Endodermal cell (in vitro differentiated cells): ENCODE data around the gene SGMS1. TPM values are rescaled to one million over a fixed set of nuclear protein-coding genes. Genes with fewer than 3 reads are reported as not detected.

ENCODE experiments used
- DNase-seq: peaks from one replicate; pipeline ENCODE4 v3.0.0-alpha.2; 2017
- H3K27ac ChIP-seq: 2 replicates; pipeline ENCODE4 v1.5.1; 2013; ENCODE audit warnings: mild to moderate bottlenecking, low read depth, low read length, moderate library complexity
- H3K27me3 ChIP-seq: 2 replicates; pipeline ENCODE4 v1.6.1; 2013; ENCODE audit warnings: mild to moderate bottlenecking, low read length, moderate library complexity; ENCODE audit not compliant: insufficient read depth, control insufficient read depth, poor library complexity, severe bottlenecking
- H3K36me3 ChIP-seq: 2 replicates; pipeline ENCODE4 v1.7.0; 2013; ENCODE audit warnings: mild to moderate bottlenecking, low read length, moderate library complexity; ENCODE audit not compliant: control insufficient read depth, insufficient read depth
- H3K4me1 ChIP-seq: one replicate; pipeline ENCODE4 v1.7.0; 2013; ENCODE audit warnings: low read length; ENCODE audit not compliant: control insufficient read depth, insufficient read depth
- H3K4me3 ChIP-seq: 2 replicates; pipeline ENCODE4 v1.5.1; 2013; ENCODE audit warnings: mild to moderate bottlenecking, low read length, moderate library complexity
- H3K9ac ChIP-seq: 2 replicates; pipeline ENCODE4 v1.6.1; 2013; ENCODE audit warnings: mild to moderate bottlenecking, low read length, moderate library complexity; ENCODE audit not compliant: poor library complexity, severe bottlenecking; ENCODE audit errors: extremely low read depth
- H3K9me3 ChIP-seq: 2 replicates; pipeline ENCODE4 v1.6.1; 2013; ENCODE audit warnings: mild to moderate bottlenecking, low read length, moderate library complexity; ENCODE audit not compliant: control insufficient read depth
- H3K27ac Mint-ChIP-seq: 2 replicates; pipeline ENCODE4 v1.8.0; 2020; ENCODE audit warnings: mixed read lengths
- H3K27me3 Mint-ChIP-seq: 2 replicates; pipeline ENCODE4 v1.8.0; 2021; ENCODE audit warnings: mild to moderate bottlenecking, mixed read lengths; ENCODE audit not compliant: insufficient read depth
- H3K36me3 Mint-ChIP-seq: 2 replicates; pipeline ENCODE4 v1.8.0; 2020; ENCODE audit warnings: low read depth, mixed read lengths
- H3K4me1 Mint-ChIP-seq: 2 replicates; pipeline ENCODE4 v1.8.0; 2020; ENCODE audit warnings: mixed read lengths
- H3K4me3 Mint-ChIP-seq: 2 replicates; pipeline ENCODE4 v1.8.0; 2020; ENCODE audit warnings: mild to moderate bottlenecking, moderate library complexity, mixed read lengths
- H3K9me3 Mint-ChIP-seq: 2 replicates; pipeline ENCODE4 v1.8.0; 2020; ENCODE audit warnings: mild to moderate bottlenecking, mixed read lengths
- CTCF ChIP-seq: fragments of 200-600 bp; sonication (generic); conservative IDR thresholded peaks from 2 replicates; pipeline ENCODE4 v1.5.0; 2021; ENCODE audit warnings: antibody characterized with exemption, mild to moderate bottlenecking
- WGBS, 2 experiments: methylation state at CpG; one replicate each; pipeline versions ENCODE4 v1.1.5 to v1.1.7; 2013; ENCODE audit warnings: missing lambda C conversion rate in 2 of 2, mixed read lengths in 1 of 2; ENCODE audit not compliant: insufficient coverage in 1 of 2, insufficient read length in 1 of 2; 5-methylcytosine and 5-hydroxymethylcytosine counted together
- total RNA-seq, 2 donors: library from RNA; stranded (reverse); fragmentation: NEBNext Ultra II Directional in 1 of 2; extraction: Animal tissue kit (Norgen Biotek cat#: 25700) in 1 of 2; gene quantifications; 2 replicates in 1 of 2; 3 replicates in 1 of 2; pipeline ENCODE4 v1.2.1, GENCODE V29; 2021

SGMS1 gene
- total RNA-seq, 2 donors from 2014 or later = 12.0 to 14.3 TPM

DNA sequence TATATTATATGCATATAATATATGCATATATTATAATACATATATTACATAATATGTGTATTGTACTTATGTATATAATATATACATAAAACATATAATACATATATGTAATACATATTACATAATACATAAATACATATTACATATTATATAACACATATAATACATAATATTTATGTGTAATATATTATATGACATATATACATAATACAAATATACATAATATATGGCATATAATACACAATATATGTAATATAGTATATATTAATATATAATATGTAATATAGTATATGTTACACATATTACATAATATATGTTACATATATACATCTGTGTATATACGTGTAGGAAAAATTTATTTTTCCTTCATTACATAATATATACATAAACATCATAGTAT, 63.4 kb downstream of the SGMS1 start:
- H3K27ac Mint-ChIP-seq = no peak overlapping the region
- DNase-seq = no peak
- no peaks in the 10 kb centered on the region for H3K36me3 ChIP-seq
- H3K4me1 ChIP-seq = peaks cover 12% of the 10 kb centered on the region
- no CpG with 5 or more reads among the region's 1 CpG for WGBS, 2 experiments
- H3K36me3 Mint-ChIP-seq = no peaks in the 10 kb centered on the region
- no peak overlapping the region for H3K9ac ChIP-seq
- H3K27ac ChIP-seq = no peak overlapping the region
- no peaks in the 10 kb centered on the region for H3K27me3 ChIP-seq
- no peak overlapping the region for H3K4me3 ChIP-seq
- no peak overlapping the region for H3K4me3 Mint-ChIP-seq
- no peak for TF ChIP-seq CTCF
- no peaks in the 10 kb centered on the region for H3K9me3 ChIP-seq
- H3K9me3 Mint-ChIP-seq = no peaks in the 10 kb centered on the region
- H3K4me1 Mint-ChIP-seq = peaks cover 31% of the 10 kb centered on the region
- peaks cover 4% of the 10 kb centered on the region for H3K27me3 Mint-ChIP-seq

DNA sequence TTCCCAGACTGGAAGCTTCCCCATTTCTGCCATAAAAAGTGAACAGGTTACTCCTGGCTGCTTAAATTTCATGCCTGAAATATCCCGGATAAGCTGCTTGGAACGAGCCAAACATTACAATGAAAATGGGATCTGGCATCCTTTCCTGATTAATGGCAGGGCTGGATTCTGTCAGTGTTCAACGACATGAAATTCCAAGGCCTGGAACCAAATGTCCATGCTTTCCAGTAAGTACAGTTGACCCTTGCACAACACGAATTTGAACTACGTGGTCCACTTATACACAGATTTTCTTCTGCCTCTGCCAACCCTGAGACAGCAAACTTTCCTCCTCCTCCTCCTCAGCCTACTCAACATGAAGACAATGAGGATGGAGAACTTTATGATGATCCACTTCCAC, 65.4 kb downstream of the SGMS1 start:
- Histone ChIP-seq H3K4me1 (peaks cover 14% of the 10 kb centered on the region), H3K27me3 (peaks cover 7% of the 10 kb centered on the region), H3K9ac (no peak overlapping the region), H3K36me3 (no peaks in the 10 kb centered on the region), H3K27ac (no peak overlapping the region), H3K9me3 (no peaks in the 10 kb centered on the region), H3K4me3 (no peak overlapping the region)
- Mint-ChIP-seq H3K27ac (no peak overlapping the region), H3K9me3 (no peaks in the 10 kb centered on the region), H3K36me3 (no peaks in the 10 kb centered on the region), H3K4me1 (peaks cover 25% of the 10 kb centered on the region), H3K27me3 (peaks cover 9% of the 10 kb centered on the region), H3K4me3 (no peak overlapping the region)
- no peak for DNase-seq
- WGBS, 2 experiments = 88% methylated on average over 3 to 5 of the region's 5 CpGs
- TF ChIP-seq CTCF = no peak

DNA sequence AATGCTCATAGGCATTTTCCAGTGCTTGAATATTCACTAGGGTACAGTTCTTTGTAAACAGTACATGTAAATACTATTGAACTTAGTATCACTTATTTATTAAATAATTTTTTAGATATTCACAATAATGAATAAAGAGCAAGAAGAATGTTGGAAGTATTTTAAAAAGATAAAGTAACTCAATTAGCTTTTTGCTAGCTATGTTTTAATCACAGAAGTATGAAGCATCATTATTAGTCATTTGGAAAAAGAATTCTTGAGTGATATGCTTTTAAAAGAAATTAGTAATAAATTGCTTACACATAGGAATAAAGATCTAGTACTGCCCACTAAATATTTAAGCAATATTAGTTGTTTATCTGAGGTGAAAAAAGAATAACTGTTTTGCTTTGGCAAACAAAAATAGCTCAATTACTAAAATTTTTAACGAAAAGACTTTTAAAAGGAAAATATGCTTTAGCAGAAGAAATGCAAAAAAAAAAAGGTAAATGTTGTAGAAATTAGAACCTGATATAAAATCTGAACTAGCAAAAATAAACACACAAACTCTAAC, 66.5 kb downstream of the SGMS1 start:
- no peaks in the 10 kb centered on the region for H3K9me3 ChIP-seq
- H3K9me3 Mint-ChIP-seq = no peaks in the 10 kb centered on the region
- H3K4me1 ChIP-seq = peaks cover 17% of the 10 kb centered on the region

More for the DNA sequence above, 66.5 kb downstream of the SGMS1 start:
- DNase-seq = no peak
- Mint-ChIP-seq H3K27me3 (peaks cover 9% of the 10 kb centered on the region), H3K4me1 (peaks cover 32% of the 10 kb centered on the region), H3K27ac (no peak overlapping the region), H3K36me3 (no peaks in the 10 kb centered on the region), H3K4me3 (no peak overlapping the region)
- TF ChIP-seq CTCF = no peak
- Histone ChIP-seq H3K27me3 (peaks cover 7% of the 10 kb centered on the region), H3K4me3 (no peak overlapping the region), H3K27ac (no peak overlapping the region), H3K36me3 (no peaks in the 10 kb centered on the region), H3K9ac (no peak overlapping the region)
- 100% methylated on average over 1 of the region's 1 CpG; no CpG with 5 or more reads in 1 of the 2 experiments for WGBS, 2 experiments
